ENCODE data around the gene PRDX2. TPM values are rescaled to one million over a fixed set of nuclear protein-coding genes. Genes with fewer than 3 reads are reported as not detected.
A peak's percentile ranks its signal among the peaks of the same experiment; 100 is the strongest.

The PRDX2 gene
- total RNA-seq, 3 donors from 2014 or later: 225 to 266 (median 256) TPM

DNA sequence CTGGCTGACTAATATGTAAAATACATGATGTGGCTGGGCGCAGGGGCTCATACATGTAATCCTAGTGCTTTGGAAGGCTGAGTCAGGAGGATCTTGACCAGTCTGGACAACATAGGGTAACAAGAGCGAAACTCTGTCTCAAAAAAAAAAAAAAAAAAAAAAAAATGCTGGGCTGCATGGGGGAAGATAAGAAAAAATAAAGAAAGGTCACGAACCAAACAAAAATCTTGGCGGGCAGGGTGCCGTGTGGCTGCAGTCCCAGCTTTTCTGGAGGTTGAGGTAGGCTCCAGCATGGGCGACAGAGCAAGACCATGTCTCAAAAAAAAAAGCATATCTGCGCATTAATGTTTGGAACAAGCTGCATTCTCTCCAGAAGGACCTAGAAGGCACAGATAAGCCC lies 13.5 kb upstream of the PRDX2 start:
- H3K36me3 ChIP-seq (ENCODE audit: low read depth): no peaks in the 10 kb centered on the region

GRCh38 chr19:12806242-12807081 lies 4.9 kb upstream of the PRDX2 start, which contains the start of gene RNASEH2A:
Gene RNASEH2A (plus strand): TSS chr19:12806584. CDS start chr19:12806674, 90 bp downstream.
- intact Hi-C loops (cut with DNase I, micrococcal nuclease): no loop called here
- DNase-seq (peak; percentile 93), ATAC-seq (peak; percentile 87)
- Histone ChIP-seq H3K9me3 (no peaks in the 10 kb centered on the region), H3K4me3 (peak within 1 kb of the TSS; percentile 20), H3K4me1 (ENCODE audit: low read depth) (peaks cover 8% of the 10 kb centered on the region), H3K36me3 (ENCODE audit: low read depth) (no peaks in the 10 kb centered on the region)
- no peak for TF ChIP-seq CTCF (IDR thresholded peaks at IDR 0.05)

More for the DNA sequence above, 13.5 kb upstream of the PRDX2 start:
- no peaks in the 10 kb centered on the region for H3K4me1 ChIP-seq (ENCODE audit: low read depth)
- ATAC-seq: no peak
- intact Hi-C loops (cut with DNase I, micrococcal nuclease): no loop called here
- H3K9me3 ChIP-seq: no peaks in the 10 kb centered on the region
- DNase-seq: no peak
- H3K4me3 ChIP-seq: no peak overlapping the region
- no peak for TF ChIP-seq CTCF (IDR thresholded peaks at IDR 0.05)

DNA sequence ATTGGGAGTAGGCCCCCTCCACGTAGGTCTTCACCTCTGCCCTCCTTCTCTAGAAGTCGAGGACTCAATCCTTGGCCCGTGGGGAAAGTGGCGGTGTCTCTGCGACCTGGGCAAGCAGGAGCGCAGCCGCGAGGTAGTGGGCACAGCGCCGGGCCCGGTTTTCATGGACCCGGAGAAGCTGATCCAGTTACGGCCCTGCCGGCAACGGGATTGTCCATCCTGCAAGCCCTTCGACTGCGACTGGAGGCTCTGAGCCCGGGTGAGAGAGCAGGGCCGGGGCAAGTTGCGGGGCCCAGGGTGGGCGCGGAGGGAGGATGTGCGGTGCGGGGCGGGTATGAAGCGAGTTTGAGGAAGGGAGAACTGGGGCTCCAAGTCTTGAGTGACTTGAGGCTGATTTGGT lies 2.5 kb upstream of the PRDX2 start:
- intact Hi-C loops (cut with DNase I, micrococcal nuclease): no loop called here

DNA sequence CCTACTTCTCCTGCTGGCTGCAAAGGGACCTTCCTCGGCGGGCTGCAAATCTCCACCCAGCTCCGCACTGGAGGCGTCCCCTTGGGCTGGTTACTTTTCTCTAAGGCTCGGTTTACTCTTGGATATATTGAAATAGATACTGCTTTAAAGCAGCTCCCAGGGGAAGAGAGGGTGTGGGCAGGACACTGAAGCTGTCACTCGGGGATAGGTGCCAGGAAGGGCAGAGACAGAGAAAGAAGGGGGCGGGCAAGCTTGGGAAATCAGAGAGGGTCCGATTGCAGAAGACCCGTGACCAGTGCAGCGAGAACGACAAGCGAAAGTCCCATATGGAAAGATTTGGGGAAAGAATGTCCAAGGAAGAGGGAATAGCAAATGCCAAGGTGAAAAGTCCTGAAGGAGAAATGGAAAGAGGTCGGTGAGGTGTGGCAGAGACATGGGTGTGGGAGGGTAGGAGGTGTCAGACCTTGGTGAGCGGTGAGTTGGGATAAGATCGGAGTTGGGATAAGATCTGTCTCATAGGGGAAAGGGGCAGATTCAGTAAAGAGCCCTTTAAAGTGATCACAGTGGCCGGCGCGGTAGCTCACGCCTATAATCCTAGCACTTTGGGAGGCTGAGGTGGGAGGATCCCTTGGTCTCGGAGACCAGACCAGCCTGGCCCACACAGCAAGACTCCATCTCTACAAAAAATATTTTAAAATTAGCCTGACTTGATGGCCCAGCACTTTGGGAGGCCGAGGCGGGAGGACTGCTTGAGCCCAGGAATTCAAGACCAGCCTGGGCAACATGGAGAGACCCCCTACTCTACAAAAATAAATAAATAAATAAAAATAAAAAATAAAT lies 887 bp upstream of the PRDX2 start:
- no peaks in the 10 kb centered on the region for H3K36me3 ChIP-seq (ENCODE audit: low read depth)
- no peaks in the 10 kb centered on the region for H3K9me3 ChIP-seq
- ATAC-seq (peak; percentile 24), DNase-seq (peak in 2 of 3 donors; percentile 37 to 57)
- H3K4me1 ChIP-seq (ENCODE audit: low read depth): peaks cover 16% of the 10 kb centered on the region
- intact Hi-C loops (cut with DNase I, micrococcal nuclease): no loop called here
- peak overlapping the region; percentile 82 for H3K4me3 ChIP-seq
- TF ChIP-seq CTCF (IDR thresholded peaks at IDR 0.05): no peak

More for the DNA sequence above, 2.5 kb upstream of the PRDX2 start:
- H3K4me3 ChIP-seq: no peak overlapping the region
- H3K4me1 ChIP-seq (ENCODE audit: low read depth): peaks cover 16% of the 10 kb centered on the region
- ATAC-seq (no peak), DNase-seq (peak in 1 of 3 donors; percentile 60)
- no peak for TF ChIP-seq CTCF (IDR thresholded peaks at IDR 0.05)
- H3K36me3 ChIP-seq (ENCODE audit: low read depth): no peaks in the 10 kb centered on the region
- H3K9me3 ChIP-seq: no peaks in the 10 kb centered on the region

- ATAC-seq: peak; percentile 35
Measured at GRCh38 chr19:12800923-12801465, 606 bp downstream of the PRDX2 start.

More at GRCh38 chr19:12800923-12801465, 606 bp downstream of the PRDX2 start:
- TF ChIP-seq CTCF (IDR thresholded peaks at IDR 0.05): no peak
- intact Hi-C loops (cut with DNase I, micrococcal nuclease): no loop called here
- peak overlapping the region; percentile 82 for H3K4me3 ChIP-seq
- peaks cover 15% of the 10 kb centered on the region for H3K4me1 ChIP-seq (ENCODE audit: low read depth)
- H3K36me3 ChIP-seq (ENCODE audit: low read depth): no peaks in the 10 kb centered on the region
- peak in 2 of 3 donors; percentile 51 to 68 for DNase-seq
- no peaks in the 10 kb centered on the region for H3K9me3 ChIP-seq
